Mesothelial cell of epicardium (in vitro differentiated cells): ENCODE measurements around the gene C1orf56. TPM values are rescaled to one million over a fixed set of nuclear protein-coding genes. Genes with fewer than 3 reads are reported as not detected.

ENCODE experiments used
- DNase-seq, 2 experiments: peaks; one replicate each; pipeline ENCODE4 v3.0.0; 2021; ENCODE audit warnings: low spot score in 2 of 2; ENCODE audit not compliant: unreplicated experiment in 2 of 2
- H3K27ac Mint-ChIP-seq: 2 replicates; pipeline ENCODE4 v1.8.0; 2021; ENCODE audit warnings: mixed read lengths
- H3K27me3 Mint-ChIP-seq: 2 replicates; pipeline ENCODE4 v1.8.0; 2021; ENCODE audit warnings: low read depth, mixed read lengths
- H3K36me3 Mint-ChIP-seq: 2 replicates; pipeline ENCODE4 v1.8.0; 2021; ENCODE audit warnings: mixed read lengths
- H3K4me1 Mint-ChIP-seq: 2 replicates; pipeline ENCODE4 v1.8.0; 2021; ENCODE audit warnings: mixed read lengths
- H3K4me3 Mint-ChIP-seq: 2 replicates; pipeline ENCODE4 v1.8.0; 2021; ENCODE audit warnings: mild to moderate bottlenecking, moderate library complexity, mixed read lengths
- H3K9me3 Mint-ChIP-seq: 2 replicates; pipeline ENCODE4 v1.8.0; 2021; ENCODE audit warnings: mixed read lengths
- CTCF ChIP-seq: fragments of 200-600 bp; sonication (generic); IDR thresholded peaks from one replicate; pipeline ENCODE4 v1.5.0; 2021; ENCODE audit warnings: antibody characterized with exemption; ENCODE audit not compliant: unreplicated experiment
- total RNA-seq: library from RNA; stranded (reverse); gene quantifications from 3 replicates; pipeline ENCODE4 v1.2.1, GENCODE V29; 2021

Gene C1orf56
- 4.2 to 4.6 TPM (median 4.2 TPM) in 3 replicates for total RNA-seq

- Mint-ChIP-seq H3K27ac (peak within 1 kb of the TSS; percentile 96), H3K9me3 (no peaks in the 10 kb centered on the region), H3K27me3 (no peaks in the 10 kb centered on the region), H3K4me3 (peak within 1 kb of the TSS; percentile 98), H3K36me3 (peaks cover 6% of the 10 kb centered on the region), H3K4me1 (peaks cover 23% of the 10 kb centered on the region)
- peak; percentile 49 to 77 for DNase-seq
- no peak for TF ChIP-seq CTCF
These were observed at the start of gene C1orf56 for GRCh38 chr1:151047591-151047924. C1orf56 (plus strand) TSS chr1:151047751; CDS start chr1:151047848, 97 bp downstream.

- H3K4me1 Mint-ChIP-seq, result peaks cover 5% of the 10 kb centered on the region
- no peak for DNase-seq
- no peak overlapping the region for H3K4me3 Mint-ChIP-seq
- H3K36me3 Mint-ChIP-seq, result peaks cover 21% of the 10 kb centered on the region
- no peak overlapping the region for H3K27ac Mint-ChIP-seq
- no peak for TF ChIP-seq CTCF
- H3K27me3 Mint-ChIP-seq, result no peaks in the 10 kb centered on the region
- H3K9me3 Mint-ChIP-seq, result no peaks in the 10 kb centered on the region
These were observed 49.6 kb upstream of the C1orf56 start for GRCh38 chr1:150997949-150998348.

GRCh38 chr1:150999051-150999674, 48.4 kb upstream of the C1orf56 start:
- no peaks in the 10 kb centered on the region for H3K27me3 Mint-ChIP-seq
- TF ChIP-seq CTCF, result no peak
- H3K9me3 Mint-ChIP-seq, result no peaks in the 10 kb centered on the region
- no peak for DNase-seq
- H3K36me3 Mint-ChIP-seq, result peaks cover 21% of the 10 kb centered on the region
- no peak overlapping the region for H3K4me3 Mint-ChIP-seq
- H3K4me1 Mint-ChIP-seq, result peaks cover 14% of the 10 kb centered on the region
- H3K27ac Mint-ChIP-seq, result no peak overlapping the region

GRCh38 chr1:150999926-151000325, 47.6 kb upstream of the C1orf56 start:
- H3K9me3 Mint-ChIP-seq, result no peaks in the 10 kb centered on the region
- H3K4me1 Mint-ChIP-seq, result peaks cover 20% of the 10 kb centered on the region
- TF ChIP-seq CTCF, result no peak
- no peak for DNase-seq
- H3K36me3 Mint-ChIP-seq, result peaks cover 21% of the 10 kb centered on the region
- no peaks in the 10 kb centered on the region for H3K27me3 Mint-ChIP-seq
- no peak overlapping the region for H3K27ac Mint-ChIP-seq
- H3K4me3 Mint-ChIP-seq, result no peak overlapping the region

GRCh38 chr1:151000408-151000807, 47.1 kb upstream of the C1orf56 start:
- H3K27ac Mint-ChIP-seq, result no peak overlapping the region
- no peaks in the 10 kb centered on the region for H3K9me3 Mint-ChIP-seq
- H3K4me3 Mint-ChIP-seq, result no peak overlapping the region

More at GRCh38 chr1:151000408-151000807, 47.1 kb upstream of the C1orf56 start:
- no peak for DNase-seq
- H3K27me3 Mint-ChIP-seq, result no peaks in the 10 kb centered on the region
- TF ChIP-seq CTCF, result no peak
- H3K36me3 Mint-ChIP-seq, result peaks cover 21% of the 10 kb centered on the region
- peaks cover 23% of the 10 kb centered on the region for H3K4me1 Mint-ChIP-seq
